Neural cell (in vitro differentiated cells): ENCODE results near the gene PPP6R1. TPM values are rescaled to one million over a fixed set of nuclear protein-coding genes. Genes with fewer than 3 reads are reported as not detected.

ENCODE experiments used
- H2AFZ ChIP-seq: fragments of 200-600, 300-800 bp; sonication (generic), shearing (Covaris generic); 2 replicates; pipeline ENCODE4 v1.6.0; 2014; ENCODE audit warnings: low read depth, mild to moderate bottlenecking, antibody characterized with exemption, low read length, moderate library complexity
- H3F3A ChIP-seq: fragments of 200-600 bp; shearing (Covaris generic); 2 replicates; pipeline ENCODE4 v1.6.1; 2016; ENCODE audit warnings: mild to moderate bottlenecking, moderate library complexity, mixed read lengths, antibody characterized with exemption, low read length; ENCODE audit not compliant: insufficient read depth, poor library complexity, severe bottlenecking
- H3K27ac ChIP-seq: fragments of 200-600, 300-800 bp; sonication (generic), shearing (Covaris generic); 2 replicates; pipeline ENCODE4 v1.5.1; 2014; ENCODE audit warnings: mild to moderate bottlenecking, low read length, moderate library complexity
- H3K27me3 ChIP-seq: fragments of 300-800, 200-600 bp; sonication (generic), shearing (Covaris generic); 2 replicates; pipeline ENCODE4 v1.6.0; 2014; ENCODE audit warnings: mild to moderate bottlenecking, low read depth, low read length, moderate library complexity; ENCODE audit not compliant: insufficient read depth
- H3K36me3 ChIP-seq: fragments of 300-800, 200-600 bp; sonication (generic), shearing (Covaris generic); 2 replicates; pipeline ENCODE4 v1.5.1; 2014; ENCODE audit warnings: mild to moderate bottlenecking, antibody characterized with exemption, low read length, moderate library complexity; ENCODE audit not compliant: insufficient read depth
- H3K4me2 ChIP-seq: fragments of 300-800, 200-600 bp; sonication (generic), shearing (Covaris generic); 2 replicates; pipeline ENCODE4 v1.6.0; 2014; ENCODE audit warnings: mild to moderate bottlenecking, low read length
- H3K4me3 ChIP-seq: fragments of 300-800, 200-600 bp; sonication (generic), shearing (Covaris generic); 2 replicates; pipeline ENCODE4 v1.5.1; 2014; ENCODE audit warnings: mild to moderate bottlenecking, low read length, moderate library complexity
- H3K79me2 ChIP-seq: fragments of 200-600 bp; shearing (Covaris generic); replicated peaks from 2 replicates; pipeline ENCODE4 v1.6.0; 2014; ENCODE audit warnings: mild to moderate bottlenecking, low read length, moderate library complexity; ENCODE audit not compliant: insufficient read depth
- H3K9ac ChIP-seq: fragments of 300-800, 200-600 bp; sonication (generic), shearing (Covaris generic); 2 replicates; pipeline ENCODE4 v1.6.1; 2016; ENCODE audit warnings: mild to moderate bottlenecking, low read length, mixed read lengths
- H3K9me2 ChIP-seq: fragments of 200-600 bp; shearing (Covaris generic); 2 replicates; pipeline ENCODE4 v1.6.1; 2016; ENCODE audit warnings: mild to moderate bottlenecking, low read length, mixed read lengths; ENCODE audit not compliant: insufficient read depth
- H3K9me3 ChIP-seq: fragments of 200-600, 300-800 bp; sonication (generic), shearing (Covaris generic); 2 replicates; pipeline ENCODE4 v1.6.1; 2016; ENCODE audit warnings: mild to moderate bottlenecking, mixed run types, low read length, moderate library complexity, mixed read lengths
- H4K20me1 ChIP-seq: fragments of 200-600 bp; shearing (Covaris generic); 2 replicates; pipeline ENCODE4 v1.6.1; 2016; ENCODE audit warnings: mild to moderate bottlenecking, mixed run types; ENCODE audit not compliant: insufficient read depth
- CTCF ChIP-seq: fragments of 450-650 bp; IDR thresholded peaks from 2 replicates; pipeline ENCODE4 v1.5.1; 2014; ENCODE audit warnings: antibody characterized with exemption, mild to moderate bottlenecking, moderate library complexity; ENCODE audit not compliant: poor library complexity, severe bottlenecking
- EP300 ChIP-seq: fragments of 450-650 bp; conservative IDR thresholded peaks from 2 replicates; pipeline ENCODE4 v1.6.1; 2014; ENCODE audit warnings: antibody characterized with exemption, mild to moderate bottlenecking, moderate library complexity; ENCODE audit not compliant: poor library complexity, severe bottlenecking
- EZH2 ChIP-seq: fragments of 200-600, 300-800 bp; shearing (Covaris generic), sonication (generic); IDR thresholded peaks from 2 replicates; pipeline ENCODE4 v1.6.1; 2014; ENCODE audit warnings: antibody characterized with exemption, low read length, borderline replicate concordance, mild to moderate bottlenecking; ENCODE audit not compliant: insufficient read depth, poor library complexity, severe bottlenecking
- MXI1 ChIP-seq: fragments of 450-650 bp; conservative IDR thresholded peaks from 2 replicates; pipeline ENCODE4 v1.6.1; 2014; ENCODE audit warnings: antibody characterized with exemption, mild to moderate bottlenecking; ENCODE audit not compliant: poor library complexity, severe bottlenecking
- POLR2AphosphoS5 ChIP-seq: IDR thresholded peaks from 2 replicates; pipeline ENCODE4 v1.6.1; 2012
- RAD21 ChIP-seq: fragments of 450-650 bp; conservative IDR thresholded peaks from 2 replicates; pipeline ENCODE4 v1.6.1; 2014; ENCODE audit warnings: antibody characterized with exemption, mild to moderate bottlenecking, moderate library complexity
- REST ChIP-seq: IDR thresholded peaks from 2 replicates; pipeline ENCODE4 v1.6.1; 2012; ENCODE audit warnings: borderline replicate concordance
- SMC3 ChIP-seq: fragments of 450-650 bp; conservative IDR thresholded peaks from 2 replicates; pipeline ENCODE4 v1.6.1; 2014; ENCODE audit warnings: antibody characterized with exemption, mild to moderate bottlenecking, moderate library complexity; ENCODE audit not compliant: poor library complexity
- TAF1 ChIP-seq: IDR thresholded peaks from 2 replicates; pipeline ENCODE4 v1.6.1; 2012; ENCODE audit warnings: low read depth
- polyA plus RNA-seq: library from polyadenylated mRNA; depleted of rRNA; stranded (reverse); fragments of >200 nt; gene quantifications from 2 replicates; pipeline ENCODE4 v1.2.3, GENCODE V29; 2014

PPP6R1 gene
- polyA plus RNA-seq, 1 donor from 2014 or later: 20.0 TPM

GRCh38 chr19:55254625-55254977, 4.2 kb downstream of the PPP6R1 start (continued):
- TF ChIP-seq EZH2 (no peak), TAF1 (no peak)

GRCh38 chr19:55253842-55254624, 4.8 kb downstream of the PPP6R1 start:
- Histone ChIP-seq H3K9me3 (no peaks in the 10 kb centered on the region), H3K9me2 (no peaks in the 10 kb centered on the region), H3K4me2 (no peak overlapping the region), H3K36me3 (no peaks in the 10 kb centered on the region), H3K27me3 (no peaks in the 10 kb centered on the region), H3K27ac (no peak overlapping the region), H3F3A (no peaks in the 10 kb centered on the region), H3K4me3 (no peak overlapping the region), H3K79me2 (peaks cover 76% of the 10 kb centered on the region), H2AFZ (no peak overlapping the region), H3K9ac (no peak overlapping the region), H4K20me1 (peaks cover 10% of the 10 kb centered on the region)
- TF ChIP-seq EP300 (no peak), RAD21 (no peak), EZH2 (no peak), MXI1 (no peak), CTCF (no peak), POLR2AphosphoS5 (no peak), SMC3 (no peak), TAF1 (no peak), REST (no peak)

- H3K36me3 ChIP-seq: no peaks in the 10 kb centered on the region
- no peaks in the 10 kb centered on the region for H3K9me2 ChIP-seq
- H3K27ac ChIP-seq: no peak overlapping the region
- no peaks in the 10 kb centered on the region for H3K9me3 ChIP-seq
- H3K9ac ChIP-seq: no peak overlapping the region
- no peaks in the 10 kb centered on the region for H3F3A ChIP-seq
- H4K20me1 ChIP-seq: peaks cover 10% of the 10 kb centered on the region
- no peak overlapping the region for H2AFZ ChIP-seq
- no peak overlapping the region for H3K4me3 ChIP-seq
- H3K4me2 ChIP-seq: no peak overlapping the region
- no peaks in the 10 kb centered on the region for H3K27me3 ChIP-seq
- H3K79me2 ChIP-seq: peaks cover 74% of the 10 kb centered on the region
- no peak for TF ChIP-seq POLR2AphosphoS5
- no peak for TF ChIP-seq TAF1
- no peak for TF ChIP-seq SMC3
- no peak for TF ChIP-seq RAD21
- no peak for TF ChIP-seq EP300
- TF ChIP-seq MXI1: no peak
- TF ChIP-seq CTCF: no peak
- TF ChIP-seq REST: no peak
- no peak for TF ChIP-seq EZH2
Measured at GRCh38 chr19:55252760-55253663, 5.8 kb downstream of the PPP6R1 start.
